Measurements from ENCODE around the gene ITPR2. TPM values are rescaled to one million over a fixed set of nuclear protein-coding genes. Genes with fewer than 3 reads are reported as not detected.

Gene ITPR2
- total RNA-seq, 1 donor from 2014 or later: 77.9 TPM

GRCh38 chr12:26339976-26340375 lies 493.0 kb downstream of the ITPR2 start:
- Mint-ChIP-seq H3K9me3 (ENCODE audit: unreplicated experiment) (peaks cover 8% of the 10 kb centered on the region), H3K27ac (ENCODE audit: unreplicated experiment) (peak overlapping the region; percentile 88), H3K27me3 (ENCODE audit: unreplicated experiment) (peaks cover 7% of the 10 kb centered on the region), H3K4me3 (ENCODE audit: unreplicated experiment) (peak overlapping the region; percentile 64), H3K36me3 (ENCODE audit: unreplicated experiment) (no peaks in the 10 kb centered on the region), H3K4me1 (ENCODE audit: low read depth, unreplicated experiment) (peaks cover 40% of the 10 kb centered on the region)
- no peak for DNase-seq
- TF ChIP-seq, protein P1, sequence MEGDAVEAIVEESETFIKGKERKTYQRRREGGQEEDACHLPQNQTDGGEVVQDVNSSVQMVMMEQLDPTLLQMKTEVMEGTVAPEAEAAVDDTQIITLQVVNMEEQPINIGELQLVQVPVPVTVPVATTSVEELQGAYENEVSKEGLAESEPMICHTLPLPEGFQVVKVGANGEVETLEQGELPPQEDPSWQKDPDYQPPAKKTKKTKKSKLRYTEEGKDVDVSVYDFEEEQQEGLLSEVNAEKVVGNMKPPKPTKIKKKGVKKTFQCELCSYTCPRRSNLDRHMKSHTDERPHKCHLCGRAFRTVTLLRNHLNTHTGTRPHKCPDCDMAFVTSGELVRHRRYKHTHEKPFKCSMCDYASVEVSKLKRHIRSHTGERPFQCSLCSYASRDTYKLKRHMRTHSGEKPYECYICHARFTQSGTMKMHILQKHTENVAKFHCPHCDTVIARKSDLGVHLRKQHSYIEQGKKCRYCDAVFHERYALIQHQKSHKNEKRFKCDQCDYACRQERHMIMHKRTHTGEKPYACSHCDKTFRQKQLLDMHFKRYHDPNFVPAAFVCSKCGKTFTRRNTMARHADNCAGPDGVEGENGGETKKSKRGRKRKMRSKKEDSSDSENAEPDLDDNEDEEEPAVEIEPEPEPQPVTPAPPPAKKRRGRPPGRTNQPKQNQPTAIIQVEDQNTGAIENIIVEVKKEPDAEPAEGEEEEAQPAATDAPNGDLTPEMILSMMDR (IDR thresholded peaks at IDR 0.05; ENCODE audit: partially characterized antibody, unreplicated experiment): no peak

- Mint-ChIP-seq H3K4me1 (ENCODE audit: low read depth, unreplicated experiment) (peaks cover 38% of the 10 kb centered on the region), H3K9me3 (ENCODE audit: unreplicated experiment) (peaks cover 7% of the 10 kb centered on the region), H3K4me3 (ENCODE audit: unreplicated experiment) (no peak overlapping the region), H3K27me3 (ENCODE audit: unreplicated experiment) (peaks cover 7% of the 10 kb centered on the region), H3K27ac (ENCODE audit: unreplicated experiment) (peak overlapping the region; percentile 65), H3K36me3 (ENCODE audit: unreplicated experiment) (no peaks in the 10 kb centered on the region)
- TF ChIP-seq, protein P1 (IDR thresholded peaks at IDR 0.05; ENCODE audit: partially characterized antibody, unreplicated experiment): no peak
- no peak for DNase-seq
Observed at GRCh38 chr12:26338586-26339572, 494.1 kb downstream of the ITPR2 start.

- H3K27me3 Mint-ChIP-seq (ENCODE audit: unreplicated experiment): peaks cover 3% of the 10 kb centered on the region
- H3K4me1 Mint-ChIP-seq (ENCODE audit: low read depth, unreplicated experiment): peaks cover 23% of the 10 kb centered on the region
- H3K9me3 Mint-ChIP-seq (ENCODE audit: unreplicated experiment): peaks cover 2% of the 10 kb centered on the region
- no peak overlapping the region for H3K4me3 Mint-ChIP-seq (ENCODE audit: unreplicated experiment)
- H3K27ac Mint-ChIP-seq (ENCODE audit: unreplicated experiment): peak overlapping the region; percentile 76
- DNase-seq: no peak
- H3K36me3 Mint-ChIP-seq (ENCODE audit: unreplicated experiment): peaks cover 5% of the 10 kb centered on the region
- TF ChIP-seq, protein P1 (IDR thresholded peaks at IDR 0.05; ENCODE audit: partially characterized antibody, unreplicated experiment): no peak
Observed at GRCh38 chr12:26335651-26336050, 497.3 kb downstream of the ITPR2 start.

GRCh38 chr12:26334621-26335124 lies 498.3 kb downstream of the ITPR2 start:
- peaks cover 16% of the 10 kb centered on the region for H3K4me1 Mint-ChIP-seq (ENCODE audit: low read depth, unreplicated experiment)

More at GRCh38 chr12:26334621-26335124, 498.3 kb downstream of the ITPR2 start:
- no peaks in the 10 kb centered on the region for H3K9me3 Mint-ChIP-seq (ENCODE audit: unreplicated experiment)
- peaks cover 5% of the 10 kb centered on the region for H3K36me3 Mint-ChIP-seq (ENCODE audit: unreplicated experiment)
- DNase-seq: no peak
- H3K27me3 Mint-ChIP-seq (ENCODE audit: unreplicated experiment): no peaks in the 10 kb centered on the region
- no peak overlapping the region for H3K27ac Mint-ChIP-seq (ENCODE audit: unreplicated experiment)
- H3K4me3 Mint-ChIP-seq (ENCODE audit: unreplicated experiment): no peak overlapping the region
- TF ChIP-seq, protein P1 (IDR thresholded peaks at IDR 0.05; ENCODE audit: partially characterized antibody, unreplicated experiment): no peak

All from glutamatergic neuron (in vitro differentiated cells).